Measurements from ENCODE around the gene KIFBP.
A peak's percentile ranks its signal among the peaks of the same experiment; 100 is the strongest.

- TF ChIP-seq, protein P1, sequence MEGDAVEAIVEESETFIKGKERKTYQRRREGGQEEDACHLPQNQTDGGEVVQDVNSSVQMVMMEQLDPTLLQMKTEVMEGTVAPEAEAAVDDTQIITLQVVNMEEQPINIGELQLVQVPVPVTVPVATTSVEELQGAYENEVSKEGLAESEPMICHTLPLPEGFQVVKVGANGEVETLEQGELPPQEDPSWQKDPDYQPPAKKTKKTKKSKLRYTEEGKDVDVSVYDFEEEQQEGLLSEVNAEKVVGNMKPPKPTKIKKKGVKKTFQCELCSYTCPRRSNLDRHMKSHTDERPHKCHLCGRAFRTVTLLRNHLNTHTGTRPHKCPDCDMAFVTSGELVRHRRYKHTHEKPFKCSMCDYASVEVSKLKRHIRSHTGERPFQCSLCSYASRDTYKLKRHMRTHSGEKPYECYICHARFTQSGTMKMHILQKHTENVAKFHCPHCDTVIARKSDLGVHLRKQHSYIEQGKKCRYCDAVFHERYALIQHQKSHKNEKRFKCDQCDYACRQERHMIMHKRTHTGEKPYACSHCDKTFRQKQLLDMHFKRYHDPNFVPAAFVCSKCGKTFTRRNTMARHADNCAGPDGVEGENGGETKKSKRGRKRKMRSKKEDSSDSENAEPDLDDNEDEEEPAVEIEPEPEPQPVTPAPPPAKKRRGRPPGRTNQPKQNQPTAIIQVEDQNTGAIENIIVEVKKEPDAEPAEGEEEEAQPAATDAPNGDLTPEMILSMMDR (conservative IDR thresholded peaks at IDR 0.05; ENCODE audit: low read depth, low read length) = peak; percentile 89
- TF ChIP-seq EZH2 (IDR thresholded peaks at IDR 0.05; ENCODE audit: low read length, unreplicated experiment) = no peak
These were observed 16.2 kb downstream of the KIFBP start for GRCh38 chr10:69004821-69005220.

Measured in PC-3 (cell line).